Omental fat pad (tissue), 4 donors: Measurements from ENCODE around the gene GBX1. TPM values are rescaled to one million over a fixed set of nuclear protein-coding genes. Genes with fewer than 3 reads are reported as not detected.

Experiments
- ATAC-seq: fragments of 150-250 bp; one replicate; pipeline ENCODE4 v1.9.1; 2016; ENCODE audit warnings: mild to moderate bottlenecking, moderate library complexity; ENCODE audit not compliant: low FRiP score
- DNase-seq: peaks from one replicate; pipeline ENCODE4 v3.0.0-alpha.2; 2019; ENCODE audit warnings: low spot score
- total RNA-seq, 4 donors: library from RNA; depleted of rRNA; stranded (reverse); fragments of >200 nt; gene quantifications; one replicate each; pipeline ENCODE4 v1.1.0, GENCODE V29; 2016
- TF ChIP-seq, protein P1 (sequence below), 3 donors: fragments of 450-650 bp; IDR thresholded peaks; one replicate each; pipeline ENCODE4 v1.5.1; 2016 to 2017; ENCODE audit warnings: antibody characterized with exemption in 3 of 3, mild to moderate bottlenecking in 3 of 3, moderate library complexity in 2 of 3

Gene GBX1
- not detected for total RNA-seq

DNA sequence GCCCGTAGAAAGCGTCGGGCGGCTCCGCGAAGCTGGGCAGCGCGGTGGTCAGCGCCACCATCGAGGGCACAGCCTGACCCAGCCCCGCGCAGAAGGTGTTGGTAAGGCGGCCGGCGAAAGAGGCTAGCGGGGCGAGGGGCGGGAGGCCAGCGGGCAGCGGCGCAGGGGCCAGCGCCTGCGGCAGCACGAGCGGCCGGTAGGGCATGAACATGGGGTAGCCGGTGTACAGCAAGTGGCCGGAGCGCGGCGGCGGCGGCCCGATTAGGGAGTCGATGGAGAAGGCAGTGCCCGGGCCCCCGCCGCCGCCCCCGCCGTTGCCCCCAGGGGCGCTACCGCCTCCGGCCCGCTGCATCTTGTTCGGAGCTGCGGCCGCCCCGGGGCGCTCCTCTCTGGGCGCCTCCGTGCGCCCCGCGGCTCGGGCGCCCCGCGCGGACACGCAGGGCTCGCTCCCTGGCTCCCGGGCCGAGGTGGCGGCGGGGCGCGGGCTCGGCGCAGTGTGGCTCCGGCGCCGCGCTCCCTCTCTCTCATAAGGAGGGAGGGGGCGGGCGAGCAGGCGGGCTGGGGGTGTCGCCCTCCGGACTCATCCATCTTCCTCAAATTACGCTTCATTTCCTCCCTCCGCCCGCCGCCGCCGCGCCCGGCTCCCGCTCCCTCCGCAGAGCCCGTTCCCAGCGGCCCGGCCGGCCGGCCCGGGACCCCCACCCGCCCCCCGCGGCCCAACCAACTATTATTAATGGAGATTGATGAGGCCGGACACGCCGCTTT, at the start of gene GBX1:
TSS of gene GBX1 (minus strand) at position 498 of the 765 bp plus-strand sequence. CDS start at position 352, 146 bp downstream.
- TF ChIP-seq, protein P1, sequence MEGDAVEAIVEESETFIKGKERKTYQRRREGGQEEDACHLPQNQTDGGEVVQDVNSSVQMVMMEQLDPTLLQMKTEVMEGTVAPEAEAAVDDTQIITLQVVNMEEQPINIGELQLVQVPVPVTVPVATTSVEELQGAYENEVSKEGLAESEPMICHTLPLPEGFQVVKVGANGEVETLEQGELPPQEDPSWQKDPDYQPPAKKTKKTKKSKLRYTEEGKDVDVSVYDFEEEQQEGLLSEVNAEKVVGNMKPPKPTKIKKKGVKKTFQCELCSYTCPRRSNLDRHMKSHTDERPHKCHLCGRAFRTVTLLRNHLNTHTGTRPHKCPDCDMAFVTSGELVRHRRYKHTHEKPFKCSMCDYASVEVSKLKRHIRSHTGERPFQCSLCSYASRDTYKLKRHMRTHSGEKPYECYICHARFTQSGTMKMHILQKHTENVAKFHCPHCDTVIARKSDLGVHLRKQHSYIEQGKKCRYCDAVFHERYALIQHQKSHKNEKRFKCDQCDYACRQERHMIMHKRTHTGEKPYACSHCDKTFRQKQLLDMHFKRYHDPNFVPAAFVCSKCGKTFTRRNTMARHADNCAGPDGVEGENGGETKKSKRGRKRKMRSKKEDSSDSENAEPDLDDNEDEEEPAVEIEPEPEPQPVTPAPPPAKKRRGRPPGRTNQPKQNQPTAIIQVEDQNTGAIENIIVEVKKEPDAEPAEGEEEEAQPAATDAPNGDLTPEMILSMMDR (IDR thresholded peaks at IDR 0.05): no peak
- no peak for DNase-seq
- ATAC-seq: peak; percentile 58

DNA sequence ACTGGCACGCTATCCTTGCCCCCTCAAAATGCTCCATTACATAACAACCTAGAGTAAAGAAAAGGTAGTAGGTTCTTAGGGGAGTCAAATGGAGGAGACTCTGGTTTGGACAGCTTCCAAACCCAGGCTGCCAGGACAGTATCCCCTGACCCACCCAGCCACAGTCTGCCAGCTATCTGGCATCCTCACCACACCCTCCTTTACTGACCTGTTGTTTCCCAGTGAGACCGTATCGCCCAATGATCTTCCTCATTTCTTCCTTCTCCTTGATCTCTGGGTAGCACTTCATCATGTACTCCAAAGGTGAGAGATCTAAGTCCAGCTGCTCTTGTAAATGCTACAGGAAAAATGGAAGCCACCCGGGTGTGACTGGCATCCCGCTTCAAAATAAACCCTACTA, 47.9 kb upstream of the GBX1 start:
- TF ChIP-seq, protein P1 (IDR thresholded peaks at IDR 0.05): no peak
- DNase-seq: no peak
- ATAC-seq: no peak

DNA sequence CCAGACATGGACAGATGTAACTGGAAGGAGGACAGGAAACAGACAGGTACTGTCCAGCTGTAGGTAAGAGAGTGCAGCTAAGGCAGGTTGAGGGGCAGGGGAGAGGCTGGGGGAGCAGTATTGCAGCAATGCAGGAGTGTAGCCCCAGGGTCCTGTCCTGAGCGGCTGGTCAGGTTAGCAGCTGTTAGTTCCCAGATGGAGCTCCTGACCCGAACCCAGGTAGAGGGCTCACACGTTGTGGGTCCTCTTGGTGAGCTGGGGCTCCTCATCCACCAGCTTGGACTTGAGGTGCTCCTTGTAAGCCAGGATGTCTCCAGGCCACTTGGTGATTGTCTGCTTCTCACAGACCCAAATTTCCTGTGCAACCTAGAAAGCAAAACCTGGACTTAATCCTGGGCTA, 46.3 kb upstream of the GBX1 start:
- TF ChIP-seq, protein P1 (IDR thresholded peaks at IDR 0.05): no peak
- DNase-seq (no peak), ATAC-seq (no peak)

DNA sequence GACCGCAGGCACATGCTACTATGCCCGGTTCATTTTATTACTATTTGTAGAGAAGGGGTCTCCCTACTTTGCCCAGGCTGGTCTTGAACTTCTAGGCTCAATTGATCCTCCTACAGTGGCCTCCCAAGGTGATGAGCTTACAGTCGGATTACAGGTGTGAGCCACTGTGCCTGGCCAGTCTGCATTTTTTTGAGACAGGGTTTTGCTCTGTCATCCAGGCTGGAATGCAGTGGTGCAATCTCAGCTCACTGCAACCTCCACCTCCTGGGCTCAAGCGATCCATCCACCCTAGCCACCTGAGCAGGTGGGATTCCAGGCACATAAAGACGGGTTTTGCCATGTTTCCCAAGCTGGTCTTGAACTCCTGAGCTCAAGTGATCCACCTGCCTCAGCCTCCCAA, 45.1 kb upstream of the GBX1 start:
- DNase-seq (no peak), ATAC-seq (no peak)
- TF ChIP-seq, protein P1 (IDR thresholded peaks at IDR 0.05): no peak

DNA sequence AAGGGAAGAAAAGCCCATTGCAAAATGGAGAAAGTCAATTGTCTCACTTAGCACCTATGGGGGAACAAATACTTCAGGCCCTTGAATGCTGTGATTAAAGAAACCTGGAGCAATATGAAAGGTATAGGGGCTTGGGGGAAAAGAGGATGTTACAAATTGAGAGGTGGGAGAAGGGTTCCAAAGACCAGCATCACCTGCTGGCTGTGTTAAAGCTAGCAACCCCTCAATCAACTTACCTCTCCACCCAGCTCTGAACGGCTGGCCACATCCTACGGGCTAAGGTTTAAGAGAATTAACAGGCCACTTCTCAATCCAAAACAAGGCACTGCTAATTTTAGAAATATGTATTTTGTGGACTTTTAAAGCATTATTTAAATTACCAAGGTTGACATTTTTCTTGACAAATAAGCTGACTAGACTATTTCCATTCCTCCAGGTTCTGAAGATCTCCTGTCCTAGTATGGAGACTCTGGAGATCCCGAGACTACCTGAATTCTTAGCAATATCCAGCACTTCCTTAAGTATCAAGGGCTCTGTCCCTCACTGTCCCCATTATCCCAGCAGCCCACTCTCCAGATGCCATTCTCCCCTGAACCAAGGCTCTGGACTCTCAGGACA, 43.8 kb upstream of the GBX1 start:
- TF ChIP-seq, protein P1 (IDR thresholded peaks at IDR 0.05): no peak
- ATAC-seq: no peak
- no peak for DNase-seq

DNA sequence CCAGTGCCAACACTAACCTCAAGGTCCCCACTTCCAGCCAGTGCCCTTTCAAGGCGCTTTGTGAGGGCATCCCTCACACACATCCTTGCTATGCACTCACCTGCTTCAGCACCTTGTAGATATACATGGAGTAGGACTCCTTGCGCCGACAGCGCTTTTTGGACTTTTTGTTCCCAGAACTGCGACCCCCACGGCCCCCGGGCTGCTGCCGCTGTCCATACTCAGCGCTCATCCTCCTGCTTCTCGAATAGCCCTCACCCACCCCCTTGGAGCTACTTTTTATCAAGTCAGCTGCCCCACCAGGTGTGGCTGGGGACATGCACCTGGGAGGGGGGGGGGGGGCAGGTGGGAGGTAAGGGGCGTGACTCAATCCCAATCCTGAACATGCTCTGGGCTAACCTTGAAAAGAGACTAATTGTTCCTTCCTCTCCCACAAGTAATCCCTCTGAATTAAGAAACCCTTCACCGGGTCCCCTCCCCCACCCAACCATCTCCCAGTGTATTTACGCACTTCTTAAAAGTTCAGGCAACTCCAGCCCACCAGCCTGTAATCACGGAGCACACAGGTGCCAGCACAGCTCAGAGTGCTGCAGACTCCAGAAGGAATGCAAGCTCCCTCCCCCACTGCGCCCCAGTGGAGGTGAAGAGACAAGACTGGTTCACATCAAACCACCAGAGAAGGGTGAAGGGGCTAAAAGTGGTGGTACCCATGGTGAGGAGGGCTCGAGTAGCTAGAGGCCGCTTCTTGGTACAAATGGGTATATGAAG, 42.8 kb upstream of the GBX1 start, which contains the start of gene H2BK1:
TSS of gene H2BK1 (minus strand) at position 402 of the 768 bp plus-strand sequence. CDS start at position 232, 170 bp downstream.
- TF ChIP-seq, protein P1 (IDR thresholded peaks at IDR 0.05): no peak
- no peak for DNase-seq
- no peak for ATAC-seq
